ENCODE measurements around the gene LRRC43. TPM values are rescaled to one million over a fixed set of nuclear protein-coding genes. Genes with fewer than 3 reads are reported as not detected.

LRRC43 gene
- total and polyA plus RNA-seq, 8 donors: 0.70 to 3.3 (median 2.3) TPM

- TF ChIP-seq CTCF (IDR thresholded peaks at IDR 0.05): no peak
- Histone ChIP-seq H3K36me3 (peaks cover 0 to 20% of the 10 kb centered on the region in 2 donors), H3K4me1 (peaks cover 0 to 17% of the 10 kb centered on the region in 2 donors), H3K4me3 (peak within 1 kb of the TSS; percentile 50 to 62), H3K9me3 (no peaks in the 10 kb centered on the region), H3K27ac (no peak within 1 kb of the TSS), H3K27me3 (peaks cover 22 to 81% of the 10 kb centered on the region in 2 donors)
- intact Hi-C loops (cut with DNase I): no loop called here
- peak; percentile 92 for ATAC-seq
- DNase-seq: peak in 3 of 4 donors; percentile 57 to 89 (median 69)
Observed at GRCh38 chr12:122203301-122204166, 20.6 kb downstream of the LRRC43 start, which contains the start of gene B3GNT4. TSS of gene B3GNT4 (plus strand) at chr12:122203709. CDS start at chr12:122204619, 910 bp downstream.

GRCh38 chr12:122204167-122205052 lies 21.5 kb downstream of the LRRC43 start:
- Histone ChIP-seq H3K27ac (no peak overlapping the region), H3K4me3 (peak overlapping the region; percentile 50 to 62), H3K4me1 (peaks cover 0 to 17% of the 10 kb centered on the region in 2 donors), H3K36me3 (peaks cover 0 to 29% of the 10 kb centered on the region in 2 donors), H3K9me3 (no peaks in the 10 kb centered on the region), H3K27me3 (peaks cover 22 to 72% of the 10 kb centered on the region in 2 donors)
- no peak for TF ChIP-seq CTCF (IDR thresholded peaks at IDR 0.05)
- ATAC-seq: no peak
- intact Hi-C loops (cut with DNase I): no loop called here
- no peak for DNase-seq

- Histone ChIP-seq H3K27ac (no peak overlapping the region), H3K27me3 (peaks cover 22 to 64% of the 10 kb centered on the region in 2 donors), H3K4me3 (no peak overlapping the region), H3K9me3 (no peaks in the 10 kb centered on the region), H3K4me1 (peaks cover 0 to 17% of the 10 kb centered on the region in 2 donors), H3K36me3 (peaks cover 0 to 38% of the 10 kb centered on the region in 2 donors)
- no peak for TF ChIP-seq CTCF (IDR thresholded peaks at IDR 0.05)
- DNase-seq: no peak
- intact Hi-C loops (cut with DNase I): no loop called here
- no peak for ATAC-seq
Observed at GRCh38 chr12:122205053-122205925, 22.4 kb downstream of the LRRC43 start.

GRCh38 chr12:122206111-122206881 lies 23.4 kb downstream of the LRRC43 start:
- no peak overlapping the region for H3K4me3 ChIP-seq
- no peak overlapping the region for H3K27ac ChIP-seq
- H3K36me3 ChIP-seq: peaks cover 0 to 48% of the 10 kb centered on the region in 2 donors
- ATAC-seq (no peak), DNase-seq (no peak)
- H3K9me3 ChIP-seq: no peaks in the 10 kb centered on the region
- no peak for TF ChIP-seq CTCF (IDR thresholded peaks at IDR 0.05)
- peaks cover 0 to 17% of the 10 kb centered on the region in 2 donors for H3K4me1 ChIP-seq
- peaks cover 22 to 54% of the 10 kb centered on the region in 2 donors for H3K27me3 ChIP-seq
- intact Hi-C loops (cut with DNase I): no loop called here
